ENCODE data around the gene NAA80.

NAA80 gene

DNA sequence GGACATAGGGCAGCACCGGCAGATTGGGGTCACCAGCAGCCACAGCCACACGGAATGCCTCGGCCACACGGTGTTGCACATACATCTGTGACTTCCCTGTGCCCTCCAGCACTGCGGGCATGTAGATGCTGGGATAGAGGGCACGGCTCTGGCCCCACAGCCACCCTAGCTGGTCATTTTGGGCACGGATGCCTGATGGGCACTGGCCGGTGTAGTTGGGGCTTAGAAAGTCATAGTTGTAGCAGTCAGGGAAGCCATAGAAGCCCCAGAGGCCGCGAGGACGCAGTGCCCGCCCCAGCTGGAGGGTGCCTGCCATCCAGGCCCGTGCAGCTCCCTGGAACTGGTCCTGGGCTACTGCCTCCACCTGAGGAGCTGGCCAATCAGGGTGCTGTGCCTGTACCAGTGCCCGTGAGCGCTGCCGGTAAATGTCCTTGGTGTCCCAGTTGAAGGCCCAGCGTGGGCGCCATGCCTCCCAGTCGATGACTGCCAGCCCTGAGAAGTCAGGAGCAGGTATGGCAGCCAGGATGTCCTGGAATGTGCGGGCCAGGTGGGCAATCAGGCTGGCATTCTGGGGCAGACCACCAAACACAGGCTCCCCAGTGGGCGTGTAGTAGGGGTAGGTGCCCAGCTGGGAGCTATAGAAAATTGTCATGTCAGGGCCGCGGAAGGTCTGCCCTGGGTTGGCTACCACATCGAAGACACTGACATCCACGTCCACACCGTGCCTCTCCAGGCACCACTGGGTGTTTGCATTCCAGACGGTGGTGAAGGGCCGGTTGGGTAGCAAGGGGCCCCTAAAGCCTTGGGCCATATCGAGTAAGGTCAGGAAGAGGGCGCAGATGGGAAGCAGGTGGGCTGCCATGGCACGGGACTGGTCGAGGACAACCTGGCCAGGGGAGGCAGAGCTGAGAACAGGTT lies 3.1 kb upstream of the NAA80 start:
- TF ChIP-seq EZH2phosphoT487 (IDR thresholded peaks at IDR 0.05; ENCODE audit: borderline replicate concordance, low read length), result no peak
- TF ChIP-seq, protein P1, sequence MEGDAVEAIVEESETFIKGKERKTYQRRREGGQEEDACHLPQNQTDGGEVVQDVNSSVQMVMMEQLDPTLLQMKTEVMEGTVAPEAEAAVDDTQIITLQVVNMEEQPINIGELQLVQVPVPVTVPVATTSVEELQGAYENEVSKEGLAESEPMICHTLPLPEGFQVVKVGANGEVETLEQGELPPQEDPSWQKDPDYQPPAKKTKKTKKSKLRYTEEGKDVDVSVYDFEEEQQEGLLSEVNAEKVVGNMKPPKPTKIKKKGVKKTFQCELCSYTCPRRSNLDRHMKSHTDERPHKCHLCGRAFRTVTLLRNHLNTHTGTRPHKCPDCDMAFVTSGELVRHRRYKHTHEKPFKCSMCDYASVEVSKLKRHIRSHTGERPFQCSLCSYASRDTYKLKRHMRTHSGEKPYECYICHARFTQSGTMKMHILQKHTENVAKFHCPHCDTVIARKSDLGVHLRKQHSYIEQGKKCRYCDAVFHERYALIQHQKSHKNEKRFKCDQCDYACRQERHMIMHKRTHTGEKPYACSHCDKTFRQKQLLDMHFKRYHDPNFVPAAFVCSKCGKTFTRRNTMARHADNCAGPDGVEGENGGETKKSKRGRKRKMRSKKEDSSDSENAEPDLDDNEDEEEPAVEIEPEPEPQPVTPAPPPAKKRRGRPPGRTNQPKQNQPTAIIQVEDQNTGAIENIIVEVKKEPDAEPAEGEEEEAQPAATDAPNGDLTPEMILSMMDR (IDR thresholded peaks at IDR 0.05; ENCODE audit: low read depth, low read length, poor library complexity, severe bottlenecking), result no peak
- Histone ChIP-seq H3F3A (ENCODE audit: control insufficient read depth, insufficient read depth) (peaks cover 7% of the 10 kb centered on the region), H3K27me3 (ENCODE audit: control insufficient read depth, low read length) (no peaks in the 10 kb centered on the region), H3K9me2 (replicated peaks; ENCODE audit: control insufficient read depth, low read length) (no peaks in the 10 kb centered on the region), H3K4me3 (ENCODE audit: low read length) (no peak overlapping the region), H3K27ac (ENCODE audit: low read depth, low read length) (no peak overlapping the region), H3K9me3 (ENCODE audit: control insufficient read depth, insufficient read depth, low read length) (no peaks in the 10 kb centered on the region), H3K36me3 (ENCODE audit: control insufficient read depth, low read length) (no peaks in the 10 kb centered on the region), H3K4me1 (ENCODE audit: control insufficient read depth, low read length) (peaks cover 25% of the 10 kb centered on the region), H4K20me1 (ENCODE audit: control insufficient read depth, insufficient read depth, low read depth, low read length) (no peaks in the 10 kb centered on the region), H3K4me2 (ENCODE audit: low read length) (no peak overlapping the region), H3K79me2 (ENCODE audit: control insufficient read depth, low read length) (0 out of 2 replicates have a peak, but pooled peaks cover 3% of the 10 kb centered on the region)

- H3K27ac ChIP-seq (ENCODE audit: low read depth, low read length), result no peak overlapping the region
- TF ChIP-seq, protein P1 (IDR thresholded peaks at IDR 0.05; ENCODE audit: low read depth, low read length, poor library complexity, severe bottlenecking), result no peak
- TF ChIP-seq EZH2phosphoT487 (IDR thresholded peaks at IDR 0.05; ENCODE audit: borderline replicate concordance, low read length), result no peak
- H4K20me1 ChIP-seq (ENCODE audit: control insufficient read depth, insufficient read depth, low read depth, low read length), result no peaks in the 10 kb centered on the region
- no peaks in the 10 kb centered on the region for H3K27me3 ChIP-seq (ENCODE audit: control insufficient read depth, low read length)
- no peaks in the 10 kb centered on the region for H3K9me2 ChIP-seq (replicated peaks; ENCODE audit: control insufficient read depth, low read length)
- peak overlapping the region; percentile 98 for H3K4me3 ChIP-seq (ENCODE audit: low read length)
- H3K4me1 ChIP-seq (ENCODE audit: control insufficient read depth, low read length), result peaks cover 25% of the 10 kb centered on the region
- no peaks in the 10 kb centered on the region for H3K9me3 ChIP-seq (ENCODE audit: control insufficient read depth, insufficient read depth, low read length)
- peaks cover 7% of the 10 kb centered on the region for H3F3A ChIP-seq (ENCODE audit: control insufficient read depth, insufficient read depth)
- peak overlapping the region; percentile 98 for H3K4me2 ChIP-seq (ENCODE audit: low read length)
- H3K79me2 ChIP-seq (ENCODE audit: control insufficient read depth, low read length), result 0 out of 2 replicates have a peak, but pooled peaks cover 3% of the 10 kb centered on the region
- no peaks in the 10 kb centered on the region for H3K36me3 ChIP-seq (ENCODE audit: control insufficient read depth, low read length)
These were observed 1.6 kb upstream of the NAA80 start for GRCh38 chr3:50300681-50301254.

- H3F3A ChIP-seq (ENCODE audit: control insufficient read depth, insufficient read depth), result peaks cover 7% of the 10 kb centered on the region
- peak overlapping the region; percentile 98 for H3K4me2 ChIP-seq (ENCODE audit: low read length)
- H3K27me3 ChIP-seq (ENCODE audit: control insufficient read depth, low read length), result no peaks in the 10 kb centered on the region
- no peaks in the 10 kb centered on the region for H3K9me2 ChIP-seq (replicated peaks; ENCODE audit: control insufficient read depth, low read length)
- 0 out of 2 replicates have a peak, but pooled peaks cover 3% of the 10 kb centered on the region for H3K79me2 ChIP-seq (ENCODE audit: control insufficient read depth, low read length)
- no peaks in the 10 kb centered on the region for H3K9me3 ChIP-seq (ENCODE audit: control insufficient read depth, insufficient read depth, low read length)
- no peak for TF ChIP-seq EZH2phosphoT487 (IDR thresholded peaks at IDR 0.05; ENCODE audit: borderline replicate concordance, low read length)
- TF ChIP-seq, protein P1 (IDR thresholded peaks at IDR 0.05; ENCODE audit: low read depth, low read length, poor library complexity, severe bottlenecking), result no peak
- no peaks in the 10 kb centered on the region for H3K36me3 ChIP-seq (ENCODE audit: control insufficient read depth, low read length)
- peak overlapping the region; percentile 98 for H3K4me3 ChIP-seq (ENCODE audit: low read length)
- H3K27ac ChIP-seq (ENCODE audit: low read depth, low read length), result peak overlapping the region; percentile 20
- no peaks in the 10 kb centered on the region for H4K20me1 ChIP-seq (ENCODE audit: control insufficient read depth, insufficient read depth, low read depth, low read length)
- peaks cover 24% of the 10 kb centered on the region for H3K4me1 ChIP-seq (ENCODE audit: control insufficient read depth, low read length)
These were observed 900 bp upstream of the NAA80 start for GRCh38 chr3:50299929-50300680.

Data from DOHH2 (cell line).